Measurements from ENCODE around the gene FEN1.

The FEN1 gene

GRCh38 chr11:61799665-61800284 lies 7.1 kb downstream of the FEN1 start:
- Mint-ChIP-seq H3K36me3 (ENCODE audit: insufficient read depth) (peaks cover 9% of the 10 kb centered on the region), H3K27ac (peak overlapping the region in 1 of 2 donors; percentile 67)

GRCh38 chr11:61800331-61801281 lies 7.9 kb downstream of the FEN1 start:
- H3K4me1 Mint-ChIP-seq (ENCODE audit: low read depth in 2 of 2) = peaks cover 0 to 3% of the 10 kb centered on the region in 2 donors
- H3K36me3 Mint-ChIP-seq (ENCODE audit: insufficient read depth) = peaks cover 5% of the 10 kb centered on the region
- no peaks in the 10 kb centered on the region for H3K27me3 Mint-ChIP-seq
- no peak overlapping the region for H3K4me3 Mint-ChIP-seq
- H3K9me3 Mint-ChIP-seq = no peaks in the 10 kb centered on the region
- H3K27ac Mint-ChIP-seq = peak overlapping the region in 1 of 2 donors; percentile 51
- ATAC-seq (replicated peaks) (no peak), DNase-seq (no peak)

More at GRCh38 chr11:61799665-61800284, 7.1 kb downstream of the FEN1 start:
- peaks cover 0 to 3% of the 10 kb centered on the region in 2 donors for H3K4me1 Mint-ChIP-seq (ENCODE audit: low read depth in 2 of 2)
- ATAC-seq (replicated peaks) (no peak), DNase-seq (no peak)
- H3K27me3 Mint-ChIP-seq = no peaks in the 10 kb centered on the region
- H3K4me3 Mint-ChIP-seq = no peak overlapping the region
- no peaks in the 10 kb centered on the region for H3K9me3 Mint-ChIP-seq

GRCh38 chr11:61802605-61803004 lies 9.9 kb downstream of the FEN1 start:
- DNase-seq (no peak), ATAC-seq (replicated peaks) (no peak)
- Mint-ChIP-seq H3K27ac (no peak overlapping the region), H3K4me1 (ENCODE audit: low read depth in 2 of 2) (peaks cover 0 to 2% of the 10 kb centered on the region in 2 donors), H3K27me3 (no peaks in the 10 kb centered on the region), H3K4me3 (no peak overlapping the region), H3K36me3 (ENCODE audit: insufficient read depth) (no peaks in the 10 kb centered on the region), H3K9me3 (no peaks in the 10 kb centered on the region)

- no peaks in the 10 kb centered on the region for H3K27me3 Mint-ChIP-seq
- H3K4me1 Mint-ChIP-seq (ENCODE audit: low read depth in 2 of 2) = no peaks in the 10 kb centered on the region
- ATAC-seq (replicated peaks) (no peak), DNase-seq (no peak)
- no peaks in the 10 kb centered on the region for H3K36me3 Mint-ChIP-seq (ENCODE audit: insufficient read depth)
- H3K4me3 Mint-ChIP-seq = no peak overlapping the region
- H3K27ac Mint-ChIP-seq = no peak overlapping the region
- no peaks in the 10 kb centered on the region for H3K9me3 Mint-ChIP-seq
Observed at GRCh38 chr11:61803889-61804647, 11.4 kb downstream of the FEN1 start.

GRCh38 chr11:61805146-61805545 lies 12.4 kb downstream of the FEN1 start:
- H3K9me3 Mint-ChIP-seq = no peaks in the 10 kb centered on the region
- ATAC-seq (replicated peaks) = no peak
- DNase-seq = no peak
- H3K36me3 Mint-ChIP-seq (ENCODE audit: insufficient read depth) = no peaks in the 10 kb centered on the region
- H3K4me1 Mint-ChIP-seq (ENCODE audit: low read depth in 2 of 2) = no peaks in the 10 kb centered on the region
- no peak overlapping the region for H3K4me3 Mint-ChIP-seq
- peak overlapping the region in 1 of 2 donors; percentile 45 for H3K27ac Mint-ChIP-seq
- H3K27me3 Mint-ChIP-seq = no peaks in the 10 kb centered on the region

GRCh38 chr11:61806785-61807184 lies 14.1 kb downstream of the FEN1 start:
- Mint-ChIP-seq H3K27me3 (no peaks in the 10 kb centered on the region), H3K9me3 (no peaks in the 10 kb centered on the region), H3K4me1 (ENCODE audit: low read depth in 2 of 2) (no peaks in the 10 kb centered on the region), H3K36me3 (ENCODE audit: insufficient read depth) (no peaks in the 10 kb centered on the region), H3K27ac (no peak overlapping the region), H3K4me3 (no peak overlapping the region)
- no peak for DNase-seq
- ATAC-seq (replicated peaks) = no peak

GRCh38 chr11:61810671-61811175 lies 18.0 kb downstream of the FEN1 start:
- H3K27me3 Mint-ChIP-seq = no peaks in the 10 kb centered on the region
- peaks cover 2% of the 10 kb centered on the region for H3K36me3 Mint-ChIP-seq (ENCODE audit: insufficient read depth)

GRCh38 chr11:61811831-61812230 lies 19.1 kb downstream of the FEN1 start:
- peaks cover 11 to 16% of the 10 kb centered on the region in 2 donors for H3K4me1 Mint-ChIP-seq (ENCODE audit: low read depth in 2 of 2)
- no peak overlapping the region for H3K4me3 Mint-ChIP-seq
- H3K9me3 Mint-ChIP-seq = no peaks in the 10 kb centered on the region
- peaks cover 8% of the 10 kb centered on the region for H3K36me3 Mint-ChIP-seq (ENCODE audit: insufficient read depth)
- ATAC-seq (replicated peaks) (no peak), DNase-seq (no peak)
- no peak overlapping the region for H3K27ac Mint-ChIP-seq
- H3K27me3 Mint-ChIP-seq = no peaks in the 10 kb centered on the region

More at GRCh38 chr11:61810671-61811175, 18.0 kb downstream of the FEN1 start:
- ATAC-seq (replicated peaks) = no peak
- Mint-ChIP-seq H3K4me3 (no peak overlapping the region), H3K4me1 (ENCODE audit: low read depth in 2 of 2) (peaks cover 5 to 9% of the 10 kb centered on the region in 2 donors), H3K9me3 (no peaks in the 10 kb centered on the region), H3K27ac (no peak overlapping the region)
- DNase-seq = no peak

GRCh38 chr11:61812736-61813411 lies 20.2 kb downstream of the FEN1 start:
- DNase-seq (no peak), ATAC-seq (replicated peaks) (no peak)
- no peak overlapping the region for H3K27ac Mint-ChIP-seq
- peaks cover 11 to 16% of the 10 kb centered on the region in 2 donors for H3K4me1 Mint-ChIP-seq (ENCODE audit: low read depth in 2 of 2)
- no peaks in the 10 kb centered on the region for H3K9me3 Mint-ChIP-seq
- no peak overlapping the region for H3K4me3 Mint-ChIP-seq
- peaks cover 8% of the 10 kb centered on the region for H3K36me3 Mint-ChIP-seq (ENCODE audit: insufficient read depth)
- no peaks in the 10 kb centered on the region for H3K27me3 Mint-ChIP-seq

- Mint-ChIP-seq H3K4me1 (ENCODE audit: low read depth in 2 of 2) (peaks cover 11 to 16% of the 10 kb centered on the region in 2 donors), H3K9me3 (no peaks in the 10 kb centered on the region), H3K27ac (peak overlapping the region in 1 of 2 donors; percentile 93), H3K27me3 (no peaks in the 10 kb centered on the region), H3K4me3 (peak overlapping the region; percentile 88 to 95), H3K36me3 (ENCODE audit: insufficient read depth) (peaks cover 8% of the 10 kb centered on the region)
- ATAC-seq (replicated peaks) (no peak), DNase-seq (no peak)
Observed at GRCh38 chr11:61814247-61814957, 21.7 kb downstream of the FEN1 start.

GRCh38 chr11:61814958-61815789 lies 22.5 kb downstream of the FEN1 start:
- Mint-ChIP-seq H3K27ac (peak overlapping the region; percentile 70 to 93), H3K4me3 (peak overlapping the region; percentile 88 to 95), H3K36me3 (ENCODE audit: insufficient read depth) (peaks cover 8% of the 10 kb centered on the region), H3K4me1 (ENCODE audit: low read depth in 2 of 2) (peaks cover 11 to 16% of the 10 kb centered on the region in 2 donors), H3K9me3 (no peaks in the 10 kb centered on the region), H3K27me3 (no peaks in the 10 kb centered on the region)
- ATAC-seq (replicated peaks) (peak; percentile 8), DNase-seq (peak in 2 of 3 experiments; percentile 17 to 34)
